Neural progenitor cell (in vitro differentiated cells): ENCODE measurements around the gene HSPA9. TPM values are rescaled to one million over a fixed set of nuclear protein-coding genes. Genes with fewer than 3 reads are reported as not detected.

Source experiments
- DNase-seq: peaks from one replicate; pipeline ENCODE4 v3.0.0-alpha.2; 2016; ENCODE audit warnings: low spot score
- H2AFZ ChIP-seq: fragments of 200-600 bp; sonication (generic); replicated peaks from 2 replicates; pipeline ENCODE4 v1.6.1; 2016; ENCODE audit warnings: antibody characterized with exemption
- H3F3A ChIP-seq: fragments of 200-600 bp; sonication (generic); 2 replicates; pipeline ENCODE4 v1.6.1; 2016; ENCODE audit warnings: antibody characterized with exemption, low read depth
- H3K27ac ChIP-seq: fragments of 200-600 bp; sonication (generic); 2 replicates; pipeline ENCODE4 v1.5.1; 2016; ENCODE audit warnings: mild to moderate bottlenecking
- H3K27me3 ChIP-seq: fragments of 200-600 bp; sonication (generic); 2 replicates; pipeline ENCODE4 v1.6.1; 2016; ENCODE audit warnings: mild to moderate bottlenecking, moderate library complexity
- H3K36me3 ChIP-seq: fragments of 200-600 bp; sonication (generic); 2 replicates; pipeline ENCODE4 v1.5.1; 2016
- H3K4me1 ChIP-seq: fragments of 200-600 bp; sonication (generic); 2 replicates; pipeline ENCODE4 v1.6.1; 2016; ENCODE audit warnings: mixed run types
- H3K4me2 ChIP-seq: fragments of 200-600 bp; sonication (generic); 2 replicates; pipeline ENCODE4 v1.6.1; 2016
- H3K4me3 ChIP-seq: fragments of 200-600 bp; sonication (generic); 2 replicates; pipeline ENCODE4 v1.5.1; 2016
- H3K79me2 ChIP-seq: fragments of 200-600 bp; sonication (generic); 2 replicates; pipeline ENCODE4 v1.6.1; 2016; ENCODE audit warnings: low read depth
- H3K9ac ChIP-seq: fragments of 200-600 bp; sonication (generic); 2 replicates; pipeline ENCODE4 v1.6.1; 2016
- H3K9me3 ChIP-seq: fragments of 200-600 bp; sonication (generic); 2 replicates; pipeline ENCODE4 v1.5.1; 2016; ENCODE audit warnings: low read depth
- H4K20me1 ChIP-seq: fragments of 200-600 bp; sonication (generic); 2 replicates; pipeline ENCODE4 v1.6.1; 2016; ENCODE audit warnings: low read depth
- H3K27ac Mint-ChIP-seq: 3 replicates; pipeline ENCODE4 v1.8.0; 2021; ENCODE audit warnings: mixed read lengths
- H3K27me3 Mint-ChIP-seq: 2 replicates; pipeline ENCODE4 v1.8.0; 2022; ENCODE audit warnings: low read depth, mild to moderate bottlenecking, inconsistent platforms, moderate library complexity, mixed read lengths; ENCODE audit not compliant: insufficient read depth
- H3K36me3 Mint-ChIP-seq: 3 replicates; pipeline ENCODE4 v1.8.0; 2021; ENCODE audit warnings: mixed read lengths
- H3K4me1 Mint-ChIP-seq: 3 replicates; pipeline ENCODE4 v1.8.0; 2021; ENCODE audit warnings: mixed read lengths
- H3K4me3 Mint-ChIP-seq: 3 replicates; pipeline ENCODE4 v1.8.0; 2021; ENCODE audit warnings: mild to moderate bottlenecking, moderate library complexity, mixed read lengths
- H3K9me3 Mint-ChIP-seq: 3 replicates; pipeline ENCODE4 v1.8.0; 2020; ENCODE audit warnings: mixed read lengths
- CTCF ChIP-seq: fragments of 200-600 bp; sonication (generic); IDR thresholded peaks from 2 replicates; pipeline ENCODE4 v1.5.1; 2017; ENCODE audit warnings: antibody characterized with exemption, mild to moderate bottlenecking
- EZH2 ChIP-seq: fragments of 200-600 bp; sonication (generic); IDR thresholded peaks from 2 replicates; pipeline ENCODE4 v1.6.1; 2017; ENCODE audit warnings: antibody characterized with exemption, mild to moderate bottlenecking, moderate library complexity
- EZH2phosphoT487 ChIP-seq: fragments of 200-600 bp; sonication (generic); IDR thresholded peaks from 2 replicates; pipeline ENCODE4 v1.6.1; 2017; ENCODE audit warnings: antibody characterized with exemption
- total RNA-seq: library from RNA; depleted of rRNA; stranded (reverse); fragments of >200 nt; gene quantifications from 2 replicates; pipeline ENCODE4 v1.2.3, GENCODE V29; 2015; ENCODE audit warnings: low replicate concordance

The HSPA9 gene
- total RNA-seq, 1 donor from 2014 or later = 259 TPM

GRCh38 chr5:138605254-138605972 is 30.2 kb upstream of the HSPA9 start:
- Mint-ChIP-seq H3K4me1 (peaks cover 67% of the 10 kb centered on the region), H3K27ac (peak overlapping the region; percentile 91), H3K4me3 (no peak overlapping the region), H3K9me3 (no peaks in the 10 kb centered on the region), H3K27me3 (peaks cover 10% of the 10 kb centered on the region), H3K36me3 (no peaks in the 10 kb centered on the region)
- Histone ChIP-seq H3K4me2 (no peak overlapping the region), H3F3A (peaks cover 13% of the 10 kb centered on the region), H3K36me3 (no peaks in the 10 kb centered on the region), H2AFZ (no peak overlapping the region), H3K4me1 (peaks cover 37% of the 10 kb centered on the region), H3K9me3 (no peaks in the 10 kb centered on the region), H3K4me3 (no peak overlapping the region), H3K27ac (no peak overlapping the region), H3K27me3 (no peaks in the 10 kb centered on the region), H3K79me2 (no peaks in the 10 kb centered on the region), H4K20me1 (no peaks in the 10 kb centered on the region), H3K9ac (no peak overlapping the region)
- no peak for DNase-seq
- TF ChIP-seq EZH2phosphoT487 (no peak), EZH2 (no peak), CTCF (no peak)

GRCh38 chr5:138604176-138604785 is 29.1 kb upstream of the HSPA9 start:
- Histone ChIP-seq H3K36me3 (no peaks in the 10 kb centered on the region), H2AFZ (no peak overlapping the region), H3K4me3 (no peak overlapping the region), H3K27ac (no peak overlapping the region), H4K20me1 (no peaks in the 10 kb centered on the region), H3K4me2 (no peak overlapping the region), H3K9ac (no peak overlapping the region), H3K79me2 (no peaks in the 10 kb centered on the region), H3F3A (peaks cover 5% of the 10 kb centered on the region), H3K9me3 (no peaks in the 10 kb centered on the region), H3K4me1 (peaks cover 27% of the 10 kb centered on the region), H3K27me3 (no peaks in the 10 kb centered on the region)
- peak overlapping the region; percentile 54 for H3K27ac Mint-ChIP-seq
- no peak for TF ChIP-seq CTCF
- no peak for TF ChIP-seq EZH2phosphoT487
- TF ChIP-seq EZH2 = no peak
- no peak for DNase-seq
- no peak overlapping the region for H3K4me3 Mint-ChIP-seq
- no peaks in the 10 kb centered on the region for H3K36me3 Mint-ChIP-seq
- H3K4me1 Mint-ChIP-seq = peaks cover 56% of the 10 kb centered on the region
- peaks cover 10% of the 10 kb centered on the region for H3K27me3 Mint-ChIP-seq
- H3K9me3 Mint-ChIP-seq = no peaks in the 10 kb centered on the region

- peaks cover 10% of the 10 kb centered on the region for H3K27me3 Mint-ChIP-seq
- no peaks in the 10 kb centered on the region for H3K9me3 Mint-ChIP-seq
- Histone ChIP-seq H3K36me3 (no peaks in the 10 kb centered on the region), H3K27me3 (no peaks in the 10 kb centered on the region), H3F3A (peaks cover 5% of the 10 kb centered on the region), H4K20me1 (no peaks in the 10 kb centered on the region), H3K4me3 (no peak overlapping the region), H3K4me2 (peak overlapping the region; percentile 35), H2AFZ (peak overlapping the region; percentile 74), H3K27ac (no peak overlapping the region), H3K79me2 (no peaks in the 10 kb centered on the region), H3K9me3 (no peaks in the 10 kb centered on the region), H3K9ac (no peak overlapping the region), H3K4me1 (peaks cover 27% of the 10 kb centered on the region)
- DNase-seq = peak; percentile 40
- H3K36me3 Mint-ChIP-seq = no peaks in the 10 kb centered on the region
- peak overlapping the region; percentile 72 for H3K27ac Mint-ChIP-seq
- no peak overlapping the region for H3K4me3 Mint-ChIP-seq
- TF ChIP-seq EZH2 = no peak
- TF ChIP-seq EZH2phosphoT487 = no peak
- no peak for TF ChIP-seq CTCF
- peaks cover 51% of the 10 kb centered on the region for H3K4me1 Mint-ChIP-seq
These were observed 28.2 kb upstream of the HSPA9 start for GRCh38 chr5:138603249-138603920.
